Activated T-cell treated with anti-CD3 and anti-CD28 coated beads, Interleukin-2, amount 50 U/mL, for 48 hours (primary cell): Measurements from ENCODE around the gene TMEM167A.

ENCODE experiments used
- DNase-seq, 2 experiments: peaks; one replicate each; pipeline ENCODE4 v3.0.0-alpha.2; 2020

The TMEM167A gene, protein sequence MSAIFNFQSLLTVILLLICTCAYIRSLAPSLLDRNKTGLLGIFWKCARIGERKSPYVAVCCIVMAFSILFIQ

DNA sequence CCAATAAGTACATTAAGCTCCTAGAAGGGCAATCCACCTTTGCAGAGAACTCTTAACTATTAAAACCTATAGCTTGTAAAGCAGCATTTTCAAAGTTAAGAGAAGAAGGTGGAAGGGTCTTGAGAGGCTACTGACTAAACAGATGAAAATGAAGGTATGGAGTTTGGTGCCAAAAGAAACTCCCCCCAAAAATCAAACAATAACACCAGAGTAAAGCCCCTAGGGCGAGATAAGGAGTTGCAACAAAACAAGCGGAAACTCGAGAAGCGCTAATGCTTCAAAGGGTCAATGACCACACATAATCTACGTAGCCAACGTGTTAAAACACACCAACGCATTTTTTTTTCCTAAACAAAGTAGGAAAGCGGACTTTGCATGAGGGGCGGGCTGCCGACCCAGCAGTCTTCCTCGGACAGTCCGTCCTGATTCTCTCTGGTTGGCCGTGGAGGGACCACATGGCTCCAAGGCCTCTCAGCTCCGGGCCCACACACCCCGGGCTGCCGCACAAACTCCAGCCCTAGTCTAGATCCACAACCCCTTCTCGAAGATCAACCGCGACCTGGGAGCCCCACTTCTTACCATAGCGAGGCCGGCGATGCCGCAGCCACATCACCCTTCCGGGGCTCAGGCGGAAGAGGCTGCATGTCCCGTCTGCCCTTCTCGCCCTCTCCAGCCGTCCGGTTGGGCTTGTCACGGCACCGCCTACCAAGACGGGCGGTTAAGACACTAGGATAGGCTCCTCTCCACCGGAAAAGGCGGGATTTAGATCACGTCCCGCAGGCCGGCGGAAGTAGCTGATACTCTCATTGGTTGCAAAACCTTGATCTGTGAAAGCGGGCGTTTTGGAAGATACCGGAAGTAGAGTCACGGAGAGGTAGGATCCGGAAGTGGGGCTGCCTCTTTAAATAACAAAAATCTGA is at the start of gene TMEM167A, which contains the start of gene XRCC4:
TSS of gene TMEM167A (minus strand) at position 653 of the 920 bp plus-strand sequence. CDS start at position 582, 71 bp downstream.
TSS of gene XRCC4 (plus strand) at position 806 of the 920 bp plus-strand sequence. CDS start 27,373 bp downstream, outside the sequence.
- DNase-seq = peak; percentile 91 to 93

DNA sequence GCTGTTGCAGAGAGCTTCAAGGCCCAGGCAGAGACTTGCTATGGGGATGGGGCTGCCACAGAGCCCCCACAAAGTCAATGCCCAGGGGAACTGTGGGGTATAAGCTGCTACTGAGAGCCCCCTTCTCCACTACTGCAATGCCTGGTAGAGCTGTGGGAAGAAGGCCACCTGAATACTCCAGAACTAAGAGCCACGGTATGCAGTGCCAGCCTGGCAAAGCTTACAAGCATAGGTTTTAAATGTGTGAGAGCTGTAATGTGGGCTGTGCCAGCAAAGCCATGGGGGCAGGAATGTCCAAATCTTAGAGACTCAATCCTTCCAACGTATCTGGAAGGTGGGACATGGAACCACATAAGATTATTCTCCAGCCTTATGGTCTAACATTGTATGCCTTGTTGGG is 49.3 kb upstream of the TMEM167A start:
- DNase-seq = no peak

DNA sequence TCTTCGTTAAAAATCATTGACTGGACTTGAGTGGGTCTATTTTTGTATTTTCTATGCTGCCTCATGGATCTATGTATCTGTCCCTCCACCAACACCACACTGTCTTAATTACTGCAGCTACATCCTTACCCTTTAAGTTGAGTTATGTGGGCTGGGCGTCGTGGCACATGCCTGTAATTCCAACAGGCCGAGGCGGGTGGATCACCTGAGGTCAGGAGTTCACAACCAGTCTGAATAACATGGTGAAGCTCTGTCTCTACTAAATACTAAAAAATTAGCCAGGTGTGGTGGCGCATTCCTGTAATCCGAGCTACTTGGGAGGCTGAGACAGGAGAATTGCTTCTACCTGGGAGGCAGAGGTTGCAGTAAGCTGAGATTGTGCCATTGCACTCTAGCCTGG is 48.4 kb upstream of the TMEM167A start:
- no peak for DNase-seq

DNA sequence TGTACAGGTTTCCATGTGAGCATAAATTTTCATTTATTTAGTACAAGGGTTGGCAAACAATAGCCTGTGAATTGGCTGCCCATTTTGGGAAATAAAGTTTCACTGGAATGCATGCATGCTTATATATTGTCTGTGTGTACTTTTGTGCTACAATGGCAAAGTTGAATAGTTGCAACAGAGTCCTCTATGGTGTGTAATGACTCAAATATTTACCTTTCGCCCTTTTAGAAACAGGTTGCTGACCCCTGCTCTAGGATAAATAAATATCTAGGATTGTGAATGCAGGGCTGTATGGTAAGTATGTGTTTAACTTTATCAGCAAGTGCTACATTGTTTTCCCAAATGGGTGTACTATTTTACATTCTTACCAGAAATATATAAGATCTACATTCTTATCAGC is 47.4 kb upstream of the TMEM167A start:
- DNase-seq = no peak

DNA sequence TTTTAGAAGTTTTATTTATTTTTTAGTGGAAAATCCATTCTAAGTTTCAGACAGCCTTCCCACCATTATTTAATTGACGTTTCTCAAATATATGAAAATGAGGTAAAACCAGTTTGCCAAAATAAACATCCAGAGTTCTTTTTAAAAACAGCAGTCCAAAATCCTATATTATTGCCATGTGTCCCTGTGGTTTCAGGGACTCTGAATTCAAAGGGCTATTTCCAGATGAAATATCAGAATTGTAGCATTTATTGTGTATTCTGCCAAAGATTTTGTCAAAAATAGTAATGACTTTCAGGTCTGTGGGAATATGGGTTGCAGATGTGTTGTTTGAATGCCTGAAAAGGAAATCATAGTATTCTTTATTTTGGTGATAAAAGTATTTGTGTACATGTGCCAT is 41.8 kb upstream of the TMEM167A start:
- no peak for DNase-seq

DNA sequence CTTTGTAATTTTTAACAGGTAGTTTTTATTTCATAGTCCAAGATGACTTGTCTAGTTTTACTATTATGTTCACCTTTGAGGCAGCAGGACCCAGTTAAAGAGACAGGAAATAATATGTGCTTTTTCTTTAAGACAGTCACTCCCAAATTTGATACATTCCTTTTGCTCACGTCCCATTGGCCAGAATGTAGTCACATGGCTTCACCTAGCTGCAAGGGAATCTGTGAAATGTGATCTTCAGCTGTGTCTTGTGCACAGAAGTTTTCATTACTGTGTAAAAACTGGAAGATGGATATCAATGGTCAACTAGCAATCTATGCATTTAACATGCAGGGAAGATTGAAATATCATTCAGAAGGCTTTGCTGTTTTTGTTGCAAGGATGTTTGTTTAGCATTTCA is 41.3 kb upstream of the TMEM167A start:
- no peak for DNase-seq

DNA sequence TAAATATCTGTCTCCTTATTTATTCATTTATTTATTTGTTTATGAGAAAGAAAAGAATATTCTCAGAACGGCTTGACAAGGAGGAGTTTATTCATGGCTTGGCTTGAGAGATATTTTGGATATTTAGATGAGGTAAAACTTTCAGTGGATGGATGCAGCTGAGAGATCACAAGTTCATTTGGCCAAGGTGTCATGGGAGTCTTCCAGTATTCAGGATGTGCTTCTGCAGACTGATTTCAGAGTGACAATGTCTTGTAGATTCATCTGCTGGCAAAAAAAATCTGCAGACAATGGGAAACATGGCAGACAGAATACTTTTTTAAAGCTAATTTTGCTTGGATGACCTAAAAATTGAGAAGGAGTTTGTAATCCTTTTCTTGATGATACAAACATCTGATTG is 38.6 kb upstream of the TMEM167A start:
- no peak for DNase-seq

DNA sequence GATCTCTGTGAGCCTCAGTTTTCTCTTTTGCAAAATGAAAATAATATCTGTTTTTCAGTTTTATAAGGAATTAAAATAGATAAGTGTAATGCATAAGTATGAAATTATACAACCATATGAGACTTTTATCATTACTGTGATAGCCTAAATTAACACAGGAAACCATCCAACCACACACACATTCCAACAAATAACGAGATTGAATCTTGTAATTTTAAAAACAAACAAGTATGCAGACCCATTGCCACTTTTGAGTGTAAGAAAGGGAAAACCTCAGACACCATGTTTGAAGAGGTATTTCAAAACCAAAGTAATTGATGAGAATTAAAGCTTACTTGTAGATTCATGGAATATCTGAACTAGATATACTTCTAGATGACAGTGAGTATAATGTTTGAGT is 32.2 kb upstream of the TMEM167A start:
- no peak for DNase-seq

DNA sequence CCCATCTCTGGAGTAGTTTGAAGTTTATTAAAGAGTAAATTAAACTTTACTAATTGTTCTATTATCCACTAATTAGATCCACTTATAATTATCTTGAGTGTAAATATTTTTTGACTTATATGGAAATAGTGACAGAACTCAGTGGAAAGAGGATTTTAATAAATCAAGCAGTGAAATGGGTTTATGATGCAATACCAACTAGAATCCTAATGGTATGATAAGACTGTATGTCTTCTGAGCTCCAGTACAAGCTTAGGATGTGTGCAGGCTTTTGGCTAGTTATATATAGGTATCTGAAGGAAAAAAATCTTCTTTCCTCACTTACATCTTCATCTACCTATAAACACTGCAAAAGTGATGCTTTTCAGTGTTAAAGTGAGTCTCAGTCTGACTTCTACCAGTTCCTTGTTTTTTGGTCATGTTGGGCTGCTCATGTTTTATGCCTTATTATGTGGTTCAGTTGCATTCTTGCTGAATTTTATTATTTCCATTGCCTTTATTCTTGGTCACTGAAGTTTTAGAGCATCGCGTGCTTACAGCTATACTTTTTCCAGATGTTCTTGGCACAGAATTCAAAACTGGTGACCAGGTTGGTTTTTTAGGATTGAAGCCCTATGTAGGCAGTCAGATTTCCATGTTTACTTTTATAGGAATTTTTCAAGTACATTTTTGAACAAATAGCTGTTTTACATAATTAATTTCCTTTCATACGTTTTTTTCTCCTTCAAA is 30.7 kb upstream of the TMEM167A start:
- no peak for DNase-seq

DNA sequence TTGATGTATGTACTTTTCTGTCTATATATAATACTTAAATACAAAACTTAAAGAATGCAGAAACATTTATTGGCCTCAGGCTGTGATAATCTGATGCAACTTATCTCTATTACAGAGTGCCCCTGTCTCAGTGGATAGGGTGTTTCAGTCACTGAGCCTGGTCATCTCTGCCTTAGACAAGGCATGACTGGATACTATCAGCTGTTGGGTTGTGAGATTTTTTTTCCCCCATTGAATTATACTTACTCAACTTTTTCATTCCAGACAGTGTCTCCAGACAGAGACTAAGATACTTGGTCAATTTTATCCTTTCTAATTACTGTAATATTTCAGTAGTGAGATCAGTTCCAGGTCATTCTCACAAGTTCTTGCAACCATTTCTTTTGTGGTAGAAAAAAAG is 26.8 kb upstream of the TMEM167A start:
- no peak for DNase-seq

DNA sequence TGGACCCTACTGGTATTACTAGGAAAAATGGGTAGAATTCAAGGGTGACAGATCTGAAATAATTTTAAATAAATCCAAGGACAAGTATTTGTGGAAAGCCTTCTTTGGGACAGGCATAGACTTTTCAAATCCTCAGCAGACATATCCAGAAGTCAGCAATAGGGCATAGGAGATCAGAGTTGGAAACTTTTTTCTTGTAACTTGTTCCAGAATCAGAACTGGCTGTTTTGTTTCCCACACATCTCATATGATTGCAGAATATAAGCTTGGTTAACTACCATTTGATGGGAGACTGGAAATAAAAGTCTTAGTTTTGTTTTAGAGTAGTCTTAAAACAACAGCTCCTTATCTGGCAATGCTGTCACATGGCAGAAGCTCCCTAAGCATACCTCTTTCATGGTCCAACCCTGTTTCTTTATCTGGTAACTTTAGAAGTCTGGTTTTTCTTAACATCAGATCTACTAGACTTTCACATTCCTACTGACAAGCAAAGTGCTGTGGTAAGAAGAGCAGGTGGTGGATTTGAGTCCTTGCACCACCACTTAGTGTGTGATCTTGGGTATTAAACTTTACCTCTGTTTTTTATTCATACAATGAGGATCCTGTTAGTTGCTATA is 25.3 kb upstream of the TMEM167A start:
- DNase-seq = no peak

DNA sequence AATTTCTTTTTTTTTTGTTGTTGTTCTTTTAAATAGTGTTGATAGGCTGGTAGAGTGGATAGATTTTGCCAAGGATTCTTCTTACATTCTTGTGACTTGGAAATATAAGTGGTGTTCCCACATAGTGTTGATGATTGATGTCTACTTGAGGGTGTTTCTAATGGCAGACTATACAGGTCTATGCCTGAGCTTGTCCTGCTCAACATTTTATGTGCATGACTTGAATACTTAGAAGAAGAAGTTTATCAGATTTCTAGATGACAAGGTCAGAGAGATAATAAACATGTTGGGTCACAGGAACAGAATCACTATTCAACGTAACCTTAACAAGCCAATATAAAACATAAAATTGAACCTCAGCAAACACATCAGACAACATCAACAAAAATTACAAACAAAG is 24.3 kb upstream of the TMEM167A start:
- no peak for DNase-seq

DNA sequence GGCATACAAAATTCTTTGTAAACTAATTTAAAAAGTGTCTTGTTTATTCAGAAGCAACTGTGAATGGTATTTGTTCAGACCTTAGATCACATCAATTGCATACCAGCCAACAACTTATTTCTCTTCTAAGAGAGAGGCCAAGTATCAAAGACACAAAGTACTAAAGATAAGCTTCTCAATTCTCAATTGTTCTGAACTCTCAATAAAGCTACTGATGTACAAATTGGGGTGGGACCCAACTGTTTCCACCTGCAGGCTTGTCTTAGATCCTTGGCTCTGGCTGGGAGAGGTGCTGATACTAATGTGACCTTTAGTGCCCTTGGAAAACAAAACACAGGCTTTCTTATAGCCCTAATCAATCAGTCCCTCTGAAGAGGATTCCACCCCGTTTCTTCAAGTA is 22.3 kb upstream of the TMEM167A start:
- no peak for DNase-seq

DNA sequence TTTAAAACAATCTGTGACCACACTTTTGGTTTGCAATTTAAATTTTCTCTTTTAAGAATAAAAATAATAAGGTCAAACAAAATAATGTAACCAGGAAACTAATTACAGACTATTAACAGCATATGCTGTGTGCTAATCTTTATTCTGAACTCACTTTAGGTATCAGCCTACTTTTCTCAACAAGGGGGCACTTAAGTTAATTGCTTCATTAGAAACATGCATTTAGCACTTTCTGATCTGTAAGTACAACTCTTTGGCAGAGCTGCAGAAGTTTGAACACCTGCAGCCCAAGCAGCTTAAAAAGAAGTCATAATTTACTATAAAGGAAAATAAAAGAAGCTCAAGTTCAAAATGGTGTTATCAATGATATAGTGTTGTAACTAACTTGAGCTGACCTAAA is 21.8 kb upstream of the TMEM167A start:
- DNase-seq = no peak

DNA sequence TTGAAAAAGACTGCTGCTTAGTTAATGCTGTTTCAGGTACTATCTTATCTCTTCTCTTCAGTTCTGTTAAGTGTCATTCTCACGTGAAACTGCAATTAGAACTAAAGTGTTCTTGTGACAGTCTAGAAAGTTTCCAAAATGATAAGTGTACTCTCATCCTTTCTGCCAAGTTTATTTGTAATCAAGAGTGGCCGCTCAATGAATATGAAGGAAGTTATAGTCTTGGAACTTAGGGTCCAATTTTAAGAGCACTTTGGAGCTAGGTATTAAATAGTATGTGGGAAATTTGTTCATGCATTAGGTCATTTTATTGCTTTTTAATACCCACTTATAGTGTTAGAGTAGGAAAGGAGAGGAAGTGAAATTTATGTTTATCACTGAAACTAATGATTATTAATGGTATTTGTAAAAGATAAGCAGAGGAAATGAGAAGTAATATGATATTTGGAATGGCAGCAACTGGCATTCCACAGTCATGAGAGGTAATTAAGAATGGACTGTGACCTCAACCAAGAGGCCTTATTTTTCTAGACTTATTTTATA is 20.6 kb upstream of the TMEM167A start:
- no peak for DNase-seq

DNA sequence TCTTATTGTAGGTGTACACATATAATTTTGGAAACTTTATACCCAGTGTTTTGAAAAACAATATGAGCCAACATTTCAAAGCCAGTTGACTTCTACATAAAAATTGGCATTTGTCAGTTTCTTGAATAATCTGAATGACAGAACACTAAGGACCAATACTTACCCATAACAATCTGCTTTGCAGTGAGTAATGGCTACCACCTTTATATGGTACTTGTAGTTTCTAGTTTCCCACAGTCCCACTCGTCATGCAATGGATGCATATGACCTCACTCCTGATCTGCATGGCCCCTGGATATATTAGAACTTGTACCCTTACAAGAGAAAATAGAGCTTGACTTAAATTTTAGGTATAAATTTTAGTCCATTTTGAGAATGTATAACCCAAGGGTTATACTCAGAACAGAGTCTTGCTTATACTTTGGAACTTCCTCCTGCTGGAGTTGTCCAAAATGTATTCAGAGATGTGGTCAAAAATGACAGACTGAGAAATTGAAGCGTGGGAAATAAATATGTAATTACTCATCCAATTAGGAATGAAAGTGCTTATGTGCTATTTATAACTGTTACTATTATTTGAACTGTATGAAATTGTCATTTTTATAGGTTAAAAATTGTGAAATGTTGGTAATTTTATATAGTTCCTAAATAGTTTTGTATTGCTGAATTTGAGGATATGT is 19.6 kb upstream of the TMEM167A start:
- DNase-seq = no peak

DNA sequence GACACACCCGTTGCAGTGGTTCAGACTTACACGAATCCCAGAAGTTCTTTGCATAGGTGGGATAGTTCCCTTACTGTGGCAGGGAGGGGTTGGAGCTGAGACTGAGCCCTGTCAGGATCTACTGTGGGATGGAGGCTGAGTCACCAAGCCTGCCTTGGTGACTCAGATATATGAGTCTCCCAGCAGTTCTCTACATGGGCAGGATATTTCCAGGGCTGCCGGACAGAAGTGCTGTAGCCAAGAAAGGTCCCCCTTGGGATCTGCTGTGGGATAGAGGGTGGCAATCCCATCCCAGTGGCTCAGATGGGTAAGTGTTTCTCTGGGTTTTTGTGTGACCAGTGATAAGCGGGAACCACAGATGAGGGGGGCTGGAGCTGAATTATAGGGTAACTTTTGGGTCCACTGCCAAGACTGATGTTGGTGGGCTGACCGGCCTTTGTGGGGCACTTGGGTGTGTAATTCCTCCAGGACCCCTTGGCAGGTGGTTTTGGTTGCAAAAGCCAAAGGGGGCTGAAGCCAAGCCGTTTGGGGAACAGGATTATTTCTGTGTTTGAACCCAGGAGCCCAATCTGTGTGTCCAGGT is 18.9 kb upstream of the TMEM167A start:
- DNase-seq = no peak

DNA sequence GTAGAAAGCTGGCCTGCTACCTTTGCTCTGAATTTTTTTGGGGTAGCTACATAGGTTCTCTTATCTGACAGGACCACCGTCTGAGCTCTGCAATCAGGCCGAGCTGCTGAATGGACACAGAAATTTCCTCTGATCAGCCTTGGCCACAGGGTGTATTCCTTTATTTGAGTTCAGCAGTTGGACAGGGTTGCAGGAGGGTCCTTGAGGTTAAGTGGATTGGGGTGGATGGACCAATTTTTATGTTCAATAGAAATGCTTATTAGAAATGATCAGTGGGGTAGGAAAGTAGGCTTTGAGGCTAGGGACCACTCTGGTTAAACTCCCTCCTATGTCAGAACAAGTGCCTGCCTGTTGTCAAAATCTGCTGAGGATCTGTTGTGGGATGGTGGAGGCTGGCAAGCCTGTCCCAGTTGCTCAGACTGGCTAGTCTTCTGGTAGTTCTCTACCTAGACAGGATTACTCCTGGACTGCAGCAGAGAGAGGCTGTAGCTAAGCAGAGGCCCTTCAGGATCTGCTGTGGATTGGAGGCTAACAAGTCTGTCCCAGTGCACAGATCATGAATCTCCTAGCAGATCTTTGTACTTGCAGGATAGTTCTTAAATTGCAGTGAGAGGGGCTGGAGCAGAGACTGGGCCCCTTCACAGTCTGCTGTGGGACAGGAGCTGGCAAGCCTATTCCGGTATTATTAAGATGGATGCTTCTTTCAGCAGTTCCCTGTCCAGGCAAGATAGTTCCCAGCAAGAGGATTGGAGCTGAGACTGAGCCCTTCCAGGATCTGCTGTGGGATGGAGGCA is 18.2 kb upstream of the TMEM167A start:
- DNase-seq = no peak

DNA sequence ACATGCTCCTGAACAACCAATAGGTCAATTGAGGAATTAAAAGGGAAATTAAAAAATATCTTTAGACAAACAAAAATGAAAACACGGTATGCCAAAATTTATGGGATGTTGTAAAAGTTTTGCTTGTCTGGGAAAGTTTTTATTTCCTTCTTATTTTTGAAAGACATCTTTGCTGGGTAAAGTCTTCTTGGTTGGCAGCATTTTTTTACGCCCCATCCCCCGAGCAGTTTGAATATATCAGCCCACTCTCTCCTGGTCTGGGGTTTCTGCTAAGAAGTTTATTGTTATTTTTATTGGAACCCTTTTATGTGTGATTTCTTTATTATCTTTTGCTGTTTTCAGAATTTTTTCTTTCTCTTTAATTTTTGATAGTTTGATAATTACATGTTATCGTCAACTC is 16.5 kb upstream of the TMEM167A start:
- DNase-seq = no peak

DNA sequence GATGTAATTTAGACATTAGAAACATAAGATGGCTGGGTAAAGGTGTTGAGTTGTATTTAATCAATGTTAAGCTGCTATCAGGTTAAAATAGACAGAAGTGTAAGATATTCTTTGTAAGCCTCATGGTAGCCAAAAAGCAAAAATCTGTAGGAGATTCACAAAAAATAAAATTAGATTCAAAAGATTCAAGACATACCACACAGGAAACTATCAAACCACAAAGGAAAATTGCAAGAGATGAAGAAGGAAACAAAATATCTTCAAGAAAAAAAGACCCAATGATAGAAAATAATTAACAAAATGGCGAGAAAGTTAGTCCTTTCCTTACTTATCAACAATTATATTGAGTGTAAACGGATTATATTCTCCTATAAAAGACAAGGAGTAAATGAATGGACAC is 15.4 kb upstream of the TMEM167A start:
- no peak for DNase-seq

DNA sequence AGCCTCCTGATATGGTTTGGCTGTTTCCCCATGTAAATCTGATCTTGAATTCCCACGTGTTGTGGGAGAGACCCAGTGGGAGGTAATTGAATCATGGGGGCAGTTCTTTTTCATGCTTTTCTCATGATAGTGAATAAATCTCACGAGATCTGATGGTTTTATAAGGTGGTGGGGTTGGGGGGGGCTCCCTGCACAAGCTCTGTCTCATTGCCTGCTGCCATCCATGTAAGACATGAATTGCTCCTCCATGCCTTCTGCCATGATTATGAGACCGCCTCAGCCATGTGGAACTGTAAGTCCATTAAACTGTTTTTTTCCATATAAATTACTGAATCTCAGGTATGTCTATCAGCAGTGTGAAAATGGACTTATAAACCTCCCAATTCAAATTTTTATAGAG is 13.0 kb upstream of the TMEM167A start:
- no peak for DNase-seq
